K562 (cell line): ENCODE data around the gene ZC3H10. TPM values are rescaled to one million over a fixed set of nuclear protein-coding genes. Genes with fewer than 3 reads are reported as not detected.

Experiments
- BMI1 ChIP-seq: fragments of 150-350 bp; IDR thresholded peaks from 2 replicates; pipeline ENCODE4 v1.6.1; 2014; ENCODE audit warnings: low read length
- BRD9 ChIP-seq: fragments of 450-650 bp; IDR thresholded peaks from 2 replicates; pipeline ENCODE4 v1.6.1; 2018; ENCODE audit warnings: low read depth; ENCODE audit not compliant: partially characterized antibody
- DPF2 ChIP-seq: fragments of 450-650 bp; IDR thresholded peaks from 2 replicates; pipeline ENCODE4 v1.6.1; 2016
- HIVEP1 ChIP-seq: fragments of 250-450 bp; sonication (Bioruptor Pico); IDR thresholded peaks from 2 replicates; pipeline ENCODE4 v1.4.0; 2020; ENCODE audit warnings: mild to moderate bottlenecking
- KDM5B ChIP-seq: fragments of 200-600 bp; sonication (generic); IDR thresholded peaks from 2 replicates; pipeline ENCODE4 v1.6.1; 2012; ENCODE audit warnings: low read depth, mild to moderate bottlenecking, moderate library complexity, low read length, control low read depth, inconsistent platforms; ENCODE audit not compliant: insufficient replicate concordance
- KLF16 ChIP-seq: IDR thresholded peaks from 2 replicates; pipeline ENCODE4 v1.6.1; 2016; ENCODE audit warnings: antibody characterized with exemption
- MIER1 ChIP-seq: fragments of 450-650 bp; IDR thresholded peaks from 2 replicates; pipeline ENCODE4 v1.6.1; 2016; ENCODE audit warnings: antibody characterized with exemption, mild to moderate bottlenecking, low read depth
- POLR3A ChIP-seq: IDR thresholded peaks from 2 replicates; pipeline ENCODE4 v1.6.1; 2011; ENCODE audit warnings: borderline replicate concordance, mild to moderate bottlenecking, moderate library complexity; ENCODE audit not compliant: insufficient read length, insufficient read depth; ENCODE audit errors: extremely low read depth
- SAP30 ChIP-seq: fragments of 200-600 bp; sonication (generic); IDR thresholded peaks from 2 replicates; pipeline ENCODE4 v1.6.1; 2012; ENCODE audit warnings: borderline replicate concordance, low read depth, mild to moderate bottlenecking, moderate library complexity, low read length, control low read depth, inconsistent platforms; ENCODE audit not compliant: insufficient read depth, poor library complexity, severe bottlenecking
- SIN3A ChIP-seq, 2 experiments: fragments of 150-350 bp in 1 of 2; IDR thresholded peaks; 2 replicates each; pipeline ENCODE4 v1.6.1; 2011 to 2016; ENCODE audit warnings: borderline replicate concordance in 2 of 2, low read depth in 2 of 2, low read length in 2 of 2, mild to moderate bottlenecking in 2 of 2, moderate library complexity in 2 of 2; ENCODE audit not compliant: control insufficient read depth in 1 of 2
- XRCC3 ChIP-seq: fragments of 450-650 bp; IDR thresholded peaks from 2 replicates; pipeline ENCODE4 v1.6.1; 2017; ENCODE audit warnings: mild to moderate bottlenecking, moderate library complexity
- ZNF143 ChIP-seq: sonication (generic); formaldehyde crosslinking; IDR thresholded peaks from 2 replicates; pipeline ENCODE4 v1.9.0; 2022; ENCODE audit warnings: mild to moderate bottlenecking, missing genetic modification reagents
- ZNF444 ChIP-seq: fragments of 250-450 bp; sonication (Bioruptor Pico); IDR thresholded peaks from 2 replicates; pipeline ENCODE4 v1.4.0; 2020; ENCODE audit warnings: mild to moderate bottlenecking, moderate library complexity
- ZNF589 ChIP-seq: fragments of 200-800 bp; sonication (Bioruptor generic); IDR thresholded peaks from 2 replicates; pipeline ENCODE4 v1.6.1; 2016; ENCODE audit warnings: low read depth, missing genetic modification characterization, missing compliant biosample characterization
- polyA plus RNA-seq, 8 experiments: library from polyadenylated mRNA; depleted of rRNA in 4 of 8; stranded (reverse) in 5 of 8; unstranded in 3 of 8; fragments of >200 nt; fragmentation: Nextera tagmentation in 2 of 8; fragmentation: Illumina TruSeq in 1 of 8; extraction: Ambion mirVana in 2 of 8; extraction: Trizol in 1 of 8; gene quantifications; 2 replicates each; pipeline versions ENCODE4 v1.2.1 to v1.2.3, GENCODE V29; 2011 to 2014; ENCODE audit warnings: inconsistent platforms in 1 of 8, missing spikeins in 1 of 8
- total RNA-seq, 7 experiments: library from RNA; depleted of rRNA in 6 of 7; stranded (reverse); fragments of >200 nt in 6 of 7; fragmentation: Illumina TruSeq in 2 of 7; extraction: Trizol in 2 of 7; gene quantifications; 2 replicates each; pipeline versions ENCODE4 v1.2.1 to v1.2.3, GENCODE V29; 2011 to 2021; ENCODE audit warnings: low replicate concordance in 1 of 7
- TF ChIP-seq, protein P1 (sequence below): fragments of 450-650 bp; formaldehyde crosslinking; IDR thresholded peaks from 2 replicates; pipeline ENCODE4 v1.4.0; 2020; ENCODE audit warnings: mild to moderate bottlenecking
- TF ChIP-seq, protein P2 (sequence below): sonication (generic); formaldehyde crosslinking; IDR thresholded peaks from 2 replicates; pipeline ENCODE4 v1.8.0; 2023; ENCODE audit warnings: missing genetic modification reagents, mild to moderate bottlenecking, borderline replicate concordance
- TF ChIP-seq, protein P3 (sequence below): fragments of 450-650 bp; formaldehyde crosslinking; IDR thresholded peaks from 2 replicates; pipeline ENCODE4 v1.4.0; 2020; ENCODE audit warnings: mild to moderate bottlenecking, mixed read lengths
- TF ChIP-seq, protein P4 (sequence below): fragments of 450-650 bp; formaldehyde crosslinking; IDR thresholded peaks from 2 replicates; pipeline ENCODE4 v1.4.0; 2022; ENCODE audit warnings: missing genetic modification characterization

The ZC3H10 gene
- total and polyA plus RNA-seq, 9 of the 15 experiments (the other 6 are each of a cell fraction or from before 2014, with no cell fraction given), result 0.31 to 4.1 (median 1.6) TPM

DNA sequence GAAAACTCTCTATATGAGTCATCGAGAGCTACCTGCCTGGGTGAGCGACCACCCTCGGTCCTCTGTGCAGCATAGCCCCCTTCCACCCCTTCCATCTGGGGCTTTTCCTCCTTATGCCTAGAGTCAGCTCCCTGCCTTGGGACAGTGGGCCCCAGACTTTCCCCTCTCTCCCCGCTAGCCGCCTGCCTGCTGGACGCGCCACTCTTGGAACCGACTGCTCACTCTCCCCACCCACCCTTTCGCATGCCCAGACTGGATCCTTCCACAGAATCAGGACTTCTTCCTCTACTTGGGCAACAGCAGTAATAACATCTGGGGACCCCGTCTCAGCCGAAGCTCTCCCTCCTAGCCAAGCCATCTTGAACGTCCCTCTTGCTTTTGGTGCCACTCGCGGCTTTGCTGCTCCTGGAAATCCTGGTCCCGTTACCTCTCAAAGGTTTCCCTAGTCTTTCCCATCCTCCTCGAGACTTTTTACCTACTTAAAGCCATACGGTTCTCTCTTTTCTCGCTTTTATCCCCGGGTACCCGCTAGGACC, 10.7 kb downstream of the ZC3H10 start (continued):
- TF ChIP-seq, protein P1, sequence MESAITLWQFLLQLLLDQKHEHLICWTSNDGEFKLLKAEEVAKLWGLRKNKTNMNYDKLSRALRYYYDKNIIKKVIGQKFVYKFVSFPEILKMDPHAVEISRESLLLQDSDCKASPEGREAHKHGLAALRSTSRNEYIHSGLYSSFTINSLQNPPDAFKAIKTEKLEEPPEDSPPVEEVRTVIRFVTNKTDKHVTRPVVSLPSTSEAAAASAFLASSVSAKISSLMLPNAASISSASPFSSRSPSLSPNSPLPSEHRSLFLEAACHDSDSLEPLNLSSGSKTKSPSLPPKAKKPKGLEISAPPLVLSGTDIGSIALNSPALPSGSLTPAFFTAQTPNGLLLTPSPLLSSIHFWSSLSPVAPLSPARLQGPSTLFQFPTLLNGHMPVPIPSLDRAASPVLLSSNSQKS (CRISPR knock-in tag), result no peak
- TF ChIP-seq XRCC3 (no peak), KDM5B (no peak), MIER1 (no peak), HIVEP1 (CRISPR knock-in tag) (no peak), KLF16 (no peak), ZNF589 (CRISPR knock-in tag) (no peak), DPF2 (no peak), BRD9 (peak; percentile 43), POLR3A (no peak), SAP30 (peak; percentile 63), ZNF143 (CRISPR knock-in tag) (peak; percentile 35; the same call in 1 of the 2 replicates), ZNF444 (CRISPR knock-in tag) (0 out of 2 replicates have a peak, but pooled peaks have one; percentile 5), BMI1 (no peak), SIN3A (IDR thresholded peaks at IDR 0.05; ENCODE audit: borderline replicate concordance in 2 of 2, control insufficient read depth in 1 of 2, low read depth in 2 of 2, low read length in 2 of 2) (peak in 1 of 2 experiments; percentile 81; a peak in 1 of 4 replicates)
- TF ChIP-seq, protein P2, sequence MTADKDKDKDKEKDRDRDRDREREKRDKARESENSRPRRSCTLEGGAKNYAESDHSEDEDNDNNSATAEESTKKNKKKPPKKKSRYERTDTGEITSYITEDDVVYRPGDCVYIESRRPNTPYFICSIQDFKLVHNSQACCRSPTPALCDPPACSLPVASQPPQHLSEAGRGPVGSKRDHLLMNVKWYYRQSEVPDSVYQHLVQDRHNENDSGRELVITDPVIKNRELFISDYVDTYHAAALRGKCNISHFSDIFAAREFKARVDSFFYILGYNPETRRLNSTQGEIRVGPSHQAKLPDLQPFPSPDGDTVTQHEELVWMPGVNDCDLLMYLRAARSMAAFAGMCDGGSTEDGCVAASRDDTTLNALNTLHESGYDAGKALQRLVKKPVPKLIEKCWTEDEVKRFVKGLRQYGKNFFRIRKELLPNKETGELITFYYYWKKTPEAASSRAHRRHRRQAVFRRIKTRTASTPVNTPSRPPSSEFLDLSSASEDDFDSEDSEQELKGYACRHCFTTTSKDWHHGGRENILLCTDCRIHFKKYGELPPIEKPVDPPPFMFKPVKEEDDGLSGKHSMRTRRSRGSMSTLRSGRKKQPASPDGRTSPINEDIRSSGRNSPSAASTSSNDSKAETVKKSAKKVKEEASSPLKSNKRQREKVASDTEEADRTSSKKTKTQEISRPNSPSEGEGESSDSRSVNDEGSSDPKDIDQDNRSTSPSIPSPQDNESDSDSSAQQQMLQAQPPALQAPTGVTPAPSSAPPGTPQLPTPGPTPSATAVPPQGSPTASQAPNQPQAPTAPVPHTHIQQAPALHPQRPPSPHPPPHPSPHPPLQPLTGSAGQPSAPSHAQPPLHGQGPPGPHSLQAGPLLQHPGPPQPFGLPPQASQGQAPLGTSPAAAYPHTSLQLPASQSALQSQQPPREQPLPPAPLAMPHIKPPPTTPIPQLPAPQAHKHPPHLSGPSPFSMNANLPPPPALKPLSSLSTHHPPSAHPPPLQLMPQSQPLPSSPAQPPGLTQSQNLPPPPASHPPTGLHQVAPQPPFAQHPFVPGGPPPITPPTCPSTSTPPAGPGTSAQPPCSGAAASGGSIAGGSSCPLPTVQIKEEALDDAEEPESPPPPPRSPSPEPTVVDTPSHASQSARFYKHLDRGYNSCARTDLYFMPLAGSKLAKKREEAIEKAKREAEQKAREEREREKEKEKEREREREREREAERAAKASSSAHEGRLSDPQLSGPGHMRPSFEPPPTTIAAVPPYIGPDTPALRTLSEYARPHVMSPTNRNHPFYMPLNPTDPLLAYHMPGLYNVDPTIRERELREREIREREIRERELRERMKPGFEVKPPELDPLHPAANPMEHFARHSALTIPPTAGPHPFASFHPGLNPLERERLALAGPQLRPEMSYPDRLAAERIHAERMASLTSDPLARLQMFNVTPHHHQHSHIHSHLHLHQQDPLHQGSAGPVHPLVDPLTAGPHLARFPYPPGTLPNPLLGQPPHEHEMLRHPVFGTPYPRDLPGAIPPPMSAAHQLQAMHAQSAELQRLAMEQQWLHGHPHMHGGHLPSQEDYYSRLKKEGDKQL (CRISPR knock-in tag), result no peak
- TF ChIP-seq, protein P3, sequence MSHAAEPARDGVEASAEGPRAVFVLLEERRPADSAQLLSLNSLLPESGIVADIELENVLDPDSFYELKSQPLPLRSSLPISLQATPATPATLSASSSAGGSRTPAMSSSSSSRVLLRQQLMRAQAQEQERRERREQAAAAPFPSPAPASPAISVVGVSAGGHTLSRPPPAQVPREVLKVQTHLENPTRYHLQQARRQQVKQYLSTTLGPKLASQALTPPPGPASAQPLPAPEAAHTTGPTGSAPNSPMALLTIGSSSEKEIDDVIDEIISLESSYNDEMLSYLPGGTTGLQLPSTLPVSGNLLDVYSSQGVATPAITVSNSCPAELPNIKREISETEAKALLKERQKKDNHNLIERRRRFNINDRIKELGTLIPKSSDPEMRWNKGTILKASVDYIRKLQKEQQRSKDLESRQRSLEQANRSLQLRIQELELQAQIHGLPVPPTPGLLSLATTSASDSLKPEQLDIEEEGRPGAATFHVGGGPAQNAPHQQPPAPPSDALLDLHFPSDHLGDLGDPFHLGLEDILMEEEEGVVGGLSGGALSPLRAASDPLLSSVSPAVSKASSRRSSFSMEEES (CRISPR knock-in tag), result no peak
- TF ChIP-seq, protein P4, sequence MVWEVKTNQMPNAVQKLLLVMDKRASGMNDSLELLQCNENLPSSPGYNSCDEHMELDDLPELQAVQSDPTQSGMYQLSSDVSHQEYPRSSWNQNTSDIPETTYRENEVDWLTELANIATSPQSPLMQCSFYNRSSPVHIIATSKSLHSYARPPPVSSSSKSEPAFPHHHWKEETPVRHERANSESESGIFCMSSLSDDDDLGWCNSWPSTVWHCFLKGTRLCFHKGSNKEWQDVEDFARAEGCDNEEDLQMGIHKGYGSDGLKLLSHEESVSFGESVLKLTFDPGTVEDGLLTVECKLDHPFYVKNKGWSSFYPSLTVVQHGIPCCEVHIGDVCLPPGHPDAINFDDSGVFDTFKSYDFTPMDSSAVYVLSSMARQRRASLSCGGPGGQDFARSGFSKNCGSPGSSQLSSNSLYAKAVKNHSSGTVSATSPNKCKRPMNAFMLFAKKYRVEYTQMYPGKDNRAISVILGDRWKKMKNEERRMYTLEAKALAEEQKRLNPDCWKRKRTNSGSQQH (CRISPR knock-in tag), result 0 out of 2 replicates have a peak, but pooled peaks have one; percentile 7
